ENCODE data around the gene TAOK1.
"Not testable (repeated sequence)": the region's sequence is repeated elsewhere in the genome, so short reads cannot be mapped to it uniquely, and the experiment has no call there.

DNA sequence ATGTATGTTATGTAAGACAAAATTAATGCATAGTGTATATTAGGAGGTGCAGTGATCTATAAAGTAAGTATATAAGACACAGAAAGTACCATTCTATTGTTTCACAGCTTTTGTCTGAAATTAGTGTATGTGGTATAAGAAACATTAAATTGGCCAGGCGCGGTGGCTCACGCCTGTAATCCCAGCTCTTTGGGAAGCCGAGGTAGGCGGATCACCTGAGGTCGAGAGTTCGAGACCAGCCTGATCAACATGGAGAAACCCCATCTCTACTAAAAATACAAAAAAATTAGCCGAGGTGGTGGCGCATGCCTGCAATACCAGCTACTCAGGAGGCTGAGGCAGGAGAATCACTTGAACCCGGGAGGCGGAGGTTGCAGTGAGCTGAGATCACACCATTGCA is 44.7 kb upstream of the TAOK1 start:
- TF ChIP-seq, protein P1, sequence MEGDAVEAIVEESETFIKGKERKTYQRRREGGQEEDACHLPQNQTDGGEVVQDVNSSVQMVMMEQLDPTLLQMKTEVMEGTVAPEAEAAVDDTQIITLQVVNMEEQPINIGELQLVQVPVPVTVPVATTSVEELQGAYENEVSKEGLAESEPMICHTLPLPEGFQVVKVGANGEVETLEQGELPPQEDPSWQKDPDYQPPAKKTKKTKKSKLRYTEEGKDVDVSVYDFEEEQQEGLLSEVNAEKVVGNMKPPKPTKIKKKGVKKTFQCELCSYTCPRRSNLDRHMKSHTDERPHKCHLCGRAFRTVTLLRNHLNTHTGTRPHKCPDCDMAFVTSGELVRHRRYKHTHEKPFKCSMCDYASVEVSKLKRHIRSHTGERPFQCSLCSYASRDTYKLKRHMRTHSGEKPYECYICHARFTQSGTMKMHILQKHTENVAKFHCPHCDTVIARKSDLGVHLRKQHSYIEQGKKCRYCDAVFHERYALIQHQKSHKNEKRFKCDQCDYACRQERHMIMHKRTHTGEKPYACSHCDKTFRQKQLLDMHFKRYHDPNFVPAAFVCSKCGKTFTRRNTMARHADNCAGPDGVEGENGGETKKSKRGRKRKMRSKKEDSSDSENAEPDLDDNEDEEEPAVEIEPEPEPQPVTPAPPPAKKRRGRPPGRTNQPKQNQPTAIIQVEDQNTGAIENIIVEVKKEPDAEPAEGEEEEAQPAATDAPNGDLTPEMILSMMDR (IDR thresholded peaks at IDR 0.05) = not testable (repeated sequence)
- not testable (repeated sequence) for TF ChIP-seq POLR2A (IDR thresholded peaks at IDR 0.05)
